Measurements from ENCODE around the gene ANKRD18A.

GRCh38 chr9:38652486-38652885 lies 32.1 kb upstream of the ANKRD18A start:
- TF ChIP-seq CTCF (IDR thresholded peaks at IDR 0.05; ENCODE audit: poor library complexity) = no peak
- no peak for TF ChIP-seq EZH2 (IDR thresholded peaks at IDR 0.05; ENCODE audit: borderline replicate concordance)

Measured in hepatocyte (in vitro differentiated cells).